ENCODE measurements around the gene NGB.

Gene NGB

DNA sequence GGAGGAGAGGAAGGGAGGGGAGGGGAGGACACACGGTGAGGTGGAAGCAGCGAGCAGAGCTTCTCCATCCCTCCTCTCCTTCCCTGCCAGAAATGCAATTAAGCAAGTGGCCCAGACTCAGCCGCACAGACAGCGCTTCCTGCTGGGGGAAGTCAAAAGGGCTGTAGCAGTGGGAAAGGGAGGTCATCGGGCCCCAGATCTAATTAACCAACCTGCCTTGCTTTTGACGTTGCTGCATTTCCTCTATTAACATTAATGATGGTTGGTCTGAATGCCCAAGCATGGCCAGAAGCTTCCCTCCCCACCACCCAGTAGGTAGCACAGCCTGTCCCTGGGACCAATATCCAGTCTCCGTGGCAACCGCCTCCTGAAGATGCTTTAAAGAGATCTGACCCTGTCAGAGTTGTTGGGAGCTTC lies 4.6 kb upstream of the NGB start:
- Histone ChIP-seq H3K4me3 (ENCODE audit: low read length, poor library complexity, severe bottlenecking) (no peak overlapping the region), H3K79me2 (ENCODE audit: insufficient read depth, low read length) (no peaks in the 10 kb centered on the region), H3K4me1 (ENCODE audit: insufficient read depth, low read length, poor library complexity, severe bottlenecking) (no peaks in the 10 kb centered on the region), H3K36me3 (ENCODE audit: insufficient read depth, low read length) (peaks cover 3% of the 10 kb centered on the region; the same call in 1 of the 2 replicates), H3K9me3 (ENCODE audit: insufficient read depth, low read depth, low read length) (no peaks in the 10 kb centered on the region), H3K4me2 (ENCODE audit: low read depth, low read length, poor library complexity, severe bottlenecking) (no peak overlapping the region), H3K9me2 (replicated peaks; ENCODE audit: low read depth, low read length) (no peaks in the 10 kb centered on the region), H2AFZ (ENCODE audit: low read length) (no peak overlapping the region), H3K27me3 (ENCODE audit: insufficient read depth, low read length, poor library complexity, severe bottlenecking) (no peaks in the 10 kb centered on the region), H3F3A (ENCODE audit: low read depth) (no peaks in the 10 kb centered on the region), H4K20me1 (ENCODE audit: insufficient read depth, low read length, poor library complexity, severe bottlenecking) (no peaks in the 10 kb centered on the region), H3K9ac (ENCODE audit: low read depth, low read length, poor library complexity, severe bottlenecking) (no peak overlapping the region)
- TF ChIP-seq, protein P1, sequence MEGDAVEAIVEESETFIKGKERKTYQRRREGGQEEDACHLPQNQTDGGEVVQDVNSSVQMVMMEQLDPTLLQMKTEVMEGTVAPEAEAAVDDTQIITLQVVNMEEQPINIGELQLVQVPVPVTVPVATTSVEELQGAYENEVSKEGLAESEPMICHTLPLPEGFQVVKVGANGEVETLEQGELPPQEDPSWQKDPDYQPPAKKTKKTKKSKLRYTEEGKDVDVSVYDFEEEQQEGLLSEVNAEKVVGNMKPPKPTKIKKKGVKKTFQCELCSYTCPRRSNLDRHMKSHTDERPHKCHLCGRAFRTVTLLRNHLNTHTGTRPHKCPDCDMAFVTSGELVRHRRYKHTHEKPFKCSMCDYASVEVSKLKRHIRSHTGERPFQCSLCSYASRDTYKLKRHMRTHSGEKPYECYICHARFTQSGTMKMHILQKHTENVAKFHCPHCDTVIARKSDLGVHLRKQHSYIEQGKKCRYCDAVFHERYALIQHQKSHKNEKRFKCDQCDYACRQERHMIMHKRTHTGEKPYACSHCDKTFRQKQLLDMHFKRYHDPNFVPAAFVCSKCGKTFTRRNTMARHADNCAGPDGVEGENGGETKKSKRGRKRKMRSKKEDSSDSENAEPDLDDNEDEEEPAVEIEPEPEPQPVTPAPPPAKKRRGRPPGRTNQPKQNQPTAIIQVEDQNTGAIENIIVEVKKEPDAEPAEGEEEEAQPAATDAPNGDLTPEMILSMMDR (conservative IDR thresholded peaks at IDR 0.05; ENCODE audit: low read length) = no peak
- no peak for TF ChIP-seq EZH2phosphoT487 (IDR thresholded peaks at IDR 0.05; ENCODE audit: borderline replicate concordance)

- H4K20me1 ChIP-seq (ENCODE audit: insufficient read depth, low read length, poor library complexity, severe bottlenecking) = no peaks in the 10 kb centered on the region
- H3K9me2 ChIP-seq (replicated peaks; ENCODE audit: low read depth, low read length) = no peaks in the 10 kb centered on the region
- H3K27me3 ChIP-seq (ENCODE audit: insufficient read depth, low read length, poor library complexity, severe bottlenecking) = no peaks in the 10 kb centered on the region
- H3K36me3 ChIP-seq (ENCODE audit: insufficient read depth, low read length) = peaks cover 3% of the 10 kb centered on the region; the same call in 1 of the 2 replicates
- no peak overlapping the region for H2AFZ ChIP-seq (ENCODE audit: low read length)
- H3K9ac ChIP-seq (ENCODE audit: low read depth, low read length, poor library complexity, severe bottlenecking) = no peak overlapping the region
- H3F3A ChIP-seq (ENCODE audit: low read depth) = no peaks in the 10 kb centered on the region
- H3K4me1 ChIP-seq (ENCODE audit: insufficient read depth, low read length, poor library complexity, severe bottlenecking) = no peaks in the 10 kb centered on the region
- H3K9me3 ChIP-seq (ENCODE audit: insufficient read depth, low read depth, low read length) = no peaks in the 10 kb centered on the region
- no peak overlapping the region for H3K4me2 ChIP-seq (ENCODE audit: low read depth, low read length, poor library complexity, severe bottlenecking)
- TF ChIP-seq, protein P1 (conservative IDR thresholded peaks at IDR 0.05; ENCODE audit: low read length) = no peak
- no peak for TF ChIP-seq EZH2phosphoT487 (IDR thresholded peaks at IDR 0.05; ENCODE audit: borderline replicate concordance)
- no peaks in the 10 kb centered on the region for H3K79me2 ChIP-seq (ENCODE audit: insufficient read depth, low read length)
- H3K4me3 ChIP-seq (ENCODE audit: low read length, poor library complexity, severe bottlenecking) = no peak overlapping the region
Observed at GRCh38 chr14:77275041-77275580, 4.1 kb upstream of the NGB start.

- H3K27me3 ChIP-seq (ENCODE audit: insufficient read depth, low read length, poor library complexity, severe bottlenecking) = no peaks in the 10 kb centered on the region
- H3K4me2 ChIP-seq (ENCODE audit: low read depth, low read length, poor library complexity, severe bottlenecking) = no peak overlapping the region
Observed at GRCh38 chr14:77273796-77274195, 2.8 kb upstream of the NGB start.

More at GRCh38 chr14:77273796-77274195, 2.8 kb upstream of the NGB start:
- Histone ChIP-seq H3F3A (ENCODE audit: low read depth) (no peaks in the 10 kb centered on the region), H3K79me2 (ENCODE audit: insufficient read depth, low read length) (no peaks in the 10 kb centered on the region), H3K9me3 (ENCODE audit: insufficient read depth, low read depth, low read length) (no peaks in the 10 kb centered on the region), H3K4me3 (ENCODE audit: low read length, poor library complexity, severe bottlenecking) (no peak overlapping the region), H3K9ac (ENCODE audit: low read depth, low read length, poor library complexity, severe bottlenecking) (no peak overlapping the region), H4K20me1 (ENCODE audit: insufficient read depth, low read length, poor library complexity, severe bottlenecking) (no peaks in the 10 kb centered on the region), H2AFZ (ENCODE audit: low read length) (no peak overlapping the region), H3K36me3 (ENCODE audit: insufficient read depth, low read length) (peaks cover 3% of the 10 kb centered on the region; the same call in 1 of the 2 replicates), H3K4me1 (ENCODE audit: insufficient read depth, low read length, poor library complexity, severe bottlenecking) (peaks cover 3% of the 10 kb centered on the region), H3K9me2 (replicated peaks; ENCODE audit: low read depth, low read length) (no peaks in the 10 kb centered on the region)
- TF ChIP-seq, protein P1 (conservative IDR thresholded peaks at IDR 0.05; ENCODE audit: low read length) = no peak
- TF ChIP-seq EZH2phosphoT487 (IDR thresholded peaks at IDR 0.05; ENCODE audit: borderline replicate concordance) = no peak

Measured in Loucy (cell line).